ENCODE measurements around the gene GREB1. TPM values are rescaled to one million over a fixed set of nuclear protein-coding genes. Genes with fewer than 3 reads are reported as not detected.

The GREB1 gene
- total and polyA plus RNA-seq, 2 of the 4 experiments (the other 2 are of a cell fraction), result 0.05 TPM; not detected in 1

- H3K9me1 ChIP-seq (ENCODE audit: insufficient read depth, low read length), result no peaks in the 10 kb centered on the region
- no peak overlapping the region for H3K9ac ChIP-seq (ENCODE audit: low read depth, low read length)
- no peaks in the 10 kb centered on the region for H4K20me1 ChIP-seq (ENCODE audit: insufficient read depth, low read length)
- no peaks in the 10 kb centered on the region for H3K36me3 ChIP-seq (ENCODE audit: control insufficient read depth, insufficient read depth, low read length)
- no peak overlapping the region for H4K8ac ChIP-seq (ENCODE audit: low read depth in 2 of 2, low read length in 2 of 2)
- no peak overlapping the region for H3K56ac ChIP-seq (ENCODE audit: extremely low read depth, insufficient read depth, low read length)
- H4K91ac ChIP-seq (ENCODE audit: insufficient read depth, low read depth, low read length), result no peak overlapping the region
- TF ChIP-seq CEBPB (IDR thresholded peaks at IDR 0.05; ENCODE audit: low read depth, low read length) (no peak), USF2 (IDR thresholded peaks at IDR 0.05; ENCODE audit: low read depth, low read length) (no peak), RAD21 (IDR thresholded peaks at IDR 0.05; ENCODE audit: low read length) (no peak), ELK1 (IDR thresholded peaks at IDR 0.05; ENCODE audit: borderline replicate concordance, low read depth, low read length) (no peak), CTCF (conservative IDR thresholded peaks at IDR 0.05; ENCODE audit: low read depth, low read length) (no peak), MAFK (IDR thresholded peaks at IDR 0.05; ENCODE audit: low read depth, low read length) (no peak), RFX5 (IDR thresholded peaks at IDR 0.05; ENCODE audit: low read depth, low read length) (no peak), BHLHE40 (IDR thresholded peaks at IDR 0.05; ENCODE audit: low read depth, low read length) (no peak), POLR2A (IDR thresholded peaks at IDR 0.05; ENCODE audit: low read depth, low read length) (no peak), NFE2L2 (IDR thresholded peaks at IDR 0.05; ENCODE audit: low read depth, low read length) (no peak), FOS (IDR thresholded peaks at IDR 0.05; ENCODE audit: low read depth, low read length) (no peak), MXI1 (IDR thresholded peaks at IDR 0.05; ENCODE audit: borderline replicate concordance, low read depth, low read length) (no peak), MAZ (IDR thresholded peaks at IDR 0.05; ENCODE audit: borderline replicate concordance, low read depth, low read length) (no peak), CHD1 (IDR thresholded peaks at IDR 0.05; ENCODE audit: low read depth, low read length) (no peak), SMC3 (IDR thresholded peaks at IDR 0.05; ENCODE audit: low read depth, low read length) (no peak), RCOR1 (IDR thresholded peaks at IDR 0.05; ENCODE audit: insufficient replicate concordance, low read length) (no peak)
- no peak overlapping the region for H3K4me2 ChIP-seq (ENCODE audit: low read depth, low read length)
- no peaks in the 10 kb centered on the region for H3K4me1 ChIP-seq (ENCODE audit: control insufficient read depth, insufficient read depth, low read length)
- H2AK9ac ChIP-seq (replicated peaks; ENCODE audit: low read depth, low read length, poor library complexity), result no peak overlapping the region
- no peak overlapping the region for H3K23ac ChIP-seq (ENCODE audit: low read depth, low read length)
- DNase-seq (no peak), ATAC-seq (ENCODE audit: low read depth) (no peak)
- intact Hi-C loops (cut with micrococcal nuclease) (no loop called here), dilution Hi-C loops (cut with HindIII; ENCODE audit: low sequenced_read_pairs, unreplicated experiment) (no loop called here), in situ Hi-C loops (cut with MboI; ENCODE audit: low sequenced_read_pairs) (no loop called here)
- no peaks in the 10 kb centered on the region for H3K9me3 ChIP-seq (ENCODE audit: control insufficient read depth, insufficient read depth, low read length)
- no peak overlapping the region for H2AFZ ChIP-seq (replicated peaks; ENCODE audit: low read length, poor library complexity)
- no peak overlapping the region for H3K14ac ChIP-seq (replicated peaks; ENCODE audit: low read depth, low read length)
- H3K4ac ChIP-seq (ENCODE audit: low read depth, low read length), result no peak overlapping the region
- H3K18ac ChIP-seq (ENCODE audit: low read depth, low read length), result no peak overlapping the region
- H2AK5ac ChIP-seq (ENCODE audit: low read depth, low read length), result no peak overlapping the region
- H2BK120ac ChIP-seq (ENCODE audit: low read depth, low read length), result no peak overlapping the region
- no peak overlapping the region for H3K27ac ChIP-seq (ENCODE audit: insufficient read depth, low read length)
- H3K4me3 ChIP-seq (ENCODE audit: insufficient read depth, low read depth, low read length), result no peak overlapping the region
- no peak overlapping the region for H2BK20ac ChIP-seq (ENCODE audit: low read depth, low read length)
- CTCF ChIA-PET, result no interaction called here
- BruUV-seq (replicated peaks), result no TSS peak
- no peak overlapping the region for H4K5ac ChIP-seq (ENCODE audit: low read depth, low read length)
- H3K79me1 ChIP-seq (ENCODE audit: low read depth in 1 of 2, low read length in 2 of 2), result no peaks in the 10 kb centered on the region
- POLR2A ChIA-PET (ENCODE audit: unreplicated experiment), result no interaction called here
- WGBS, 2 experiments (ENCODE audit: extremely low coverage in 2 of 2, insufficient read length in 1 of 2), result 85% methylated on average over 26 of the region's 33 CpGs; no CpG with 5 or more reads in 1 of the 2 experiments
- H2BK5ac ChIP-seq (ENCODE audit: low read depth, low read length, poor library complexity, severe bottlenecking), result no peak overlapping the region
- no peak overlapping the region for H2BK15ac ChIP-seq (ENCODE audit: low read depth, low read length)
- H3K27me3 ChIP-seq (ENCODE audit: control insufficient read depth, insufficient read depth, low read length), result peaks cover 32% of the 10 kb centered on the region
Measured at GRCh38 chr2:11617984-11618707, 84.3 kb downstream of the GREB1 start.

All from IMR-90 (cell line).